IPS DF 19.7 (cell line): ENCODE measurements around the gene NLN.
"Not testable (repeated sequence)": the region's sequence is repeated elsewhere in the genome, so short reads cannot be mapped to it uniquely, and the experiment has no call there.

ENCODE experiments used
- DNase-seq: peaks from one replicate; pipeline ENCODE4 v3.0.0-alpha.2; 2013; ENCODE audit warnings: low read depth, low spot score

NLN gene

DNA sequence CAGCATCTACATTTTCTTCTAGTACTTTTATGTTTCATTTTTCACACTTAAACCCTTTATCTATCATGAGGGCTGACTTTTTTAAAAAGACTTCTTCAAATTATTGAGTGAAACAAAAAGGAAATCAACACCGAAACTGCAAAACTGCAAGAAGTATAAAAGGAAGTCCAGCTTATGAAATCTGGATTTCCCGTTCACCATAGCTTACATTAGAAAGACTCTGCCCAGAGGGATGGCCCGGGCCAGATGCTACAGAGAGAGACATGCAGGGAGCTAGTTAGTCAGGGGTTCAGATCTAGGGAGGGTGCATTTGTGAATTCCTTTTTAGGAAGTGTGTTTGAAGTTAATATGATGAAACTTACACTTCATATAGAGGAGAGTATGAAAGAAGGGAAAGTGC lies 10.0 kb downstream of the NLN start:
- not testable (repeated sequence) for DNase-seq

DNA sequence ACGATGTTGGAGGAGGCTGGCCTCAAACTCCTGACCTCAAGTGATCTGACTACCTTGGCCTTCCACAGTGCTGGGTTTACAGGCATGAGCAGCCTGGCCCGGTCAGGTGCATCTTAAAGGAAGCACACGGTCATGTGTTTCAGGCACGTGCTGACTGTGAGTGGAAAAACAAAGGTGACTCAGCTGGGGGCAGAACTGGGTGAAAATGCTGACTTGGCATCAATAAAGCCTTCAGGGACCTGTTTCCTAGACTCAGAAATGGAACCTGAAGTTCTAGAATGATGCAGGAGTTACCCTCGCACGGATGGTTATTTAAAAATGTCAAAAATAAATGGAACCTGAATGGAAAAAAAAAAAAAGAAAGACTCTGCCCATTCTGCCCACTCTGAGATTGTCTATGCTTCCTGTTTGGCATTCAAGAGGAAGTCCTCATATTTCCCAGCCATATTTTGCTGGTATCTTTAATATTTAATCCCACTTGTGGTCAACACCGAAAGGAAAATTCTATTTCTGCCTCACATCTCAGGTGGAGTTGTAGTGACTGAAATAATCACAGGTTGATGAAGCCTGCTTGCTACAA lies 12.3 kb downstream of the NLN start:
- DNase-seq = not testable (repeated sequence)

DNA sequence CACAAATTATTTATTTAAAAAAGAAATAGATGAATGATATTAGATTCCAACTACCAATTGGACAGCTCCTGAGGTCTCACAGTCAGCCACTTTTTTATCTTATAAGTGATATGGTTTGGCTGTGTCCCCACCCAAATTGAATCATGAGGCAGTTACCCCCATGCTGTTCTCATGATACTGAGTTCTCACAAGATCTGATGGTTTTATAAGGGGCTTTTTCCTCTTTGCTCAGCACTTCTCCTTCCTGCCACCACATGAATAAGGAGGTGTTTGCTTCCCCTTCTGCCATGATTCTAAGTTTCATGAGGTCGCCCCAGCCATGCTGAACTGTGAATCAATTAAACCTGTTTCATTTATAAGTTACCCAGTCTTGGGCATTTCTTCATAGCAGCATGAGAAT lies 12.9 kb downstream of the NLN start:
- no peak for DNase-seq

DNA sequence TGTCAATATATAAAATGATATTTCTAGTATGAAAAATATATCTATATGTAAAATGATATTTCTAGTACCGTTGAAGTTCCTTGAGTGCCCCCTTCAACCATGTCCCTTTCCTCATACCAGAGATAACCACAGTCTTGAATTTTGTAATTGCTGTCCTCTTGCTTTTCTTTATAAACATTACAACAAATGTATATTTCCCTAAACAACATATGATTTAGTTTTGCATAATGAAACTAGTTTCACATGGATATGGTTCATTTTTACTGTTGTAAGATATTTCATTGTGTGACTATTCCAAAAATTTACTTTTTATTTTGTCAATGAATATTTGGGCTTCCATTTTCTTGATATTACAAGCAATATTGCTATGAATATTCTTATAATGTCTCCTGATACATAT lies 14.0 kb downstream of the NLN start:
- no peak for DNase-seq

DNA sequence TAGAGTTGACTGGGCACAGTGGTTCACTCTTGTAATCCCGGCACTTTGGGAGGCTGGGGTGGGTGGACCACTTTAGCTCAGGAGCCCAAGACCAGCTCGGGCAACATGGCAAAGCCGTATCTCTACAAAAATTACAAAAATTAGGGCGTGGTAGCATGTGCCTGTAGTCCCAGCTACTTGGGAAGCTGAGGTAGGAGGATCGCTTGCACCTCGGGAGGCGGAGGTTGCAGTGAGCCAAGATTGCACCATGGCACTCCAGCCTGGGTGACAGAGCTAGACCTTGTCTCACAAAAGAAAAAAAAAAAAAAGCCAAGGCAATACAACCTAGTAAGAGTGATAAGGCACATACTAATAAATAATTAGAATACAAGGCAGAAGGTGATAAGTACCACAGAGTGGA lies 15.8 kb downstream of the NLN start:
- no peak for DNase-seq

DNA sequence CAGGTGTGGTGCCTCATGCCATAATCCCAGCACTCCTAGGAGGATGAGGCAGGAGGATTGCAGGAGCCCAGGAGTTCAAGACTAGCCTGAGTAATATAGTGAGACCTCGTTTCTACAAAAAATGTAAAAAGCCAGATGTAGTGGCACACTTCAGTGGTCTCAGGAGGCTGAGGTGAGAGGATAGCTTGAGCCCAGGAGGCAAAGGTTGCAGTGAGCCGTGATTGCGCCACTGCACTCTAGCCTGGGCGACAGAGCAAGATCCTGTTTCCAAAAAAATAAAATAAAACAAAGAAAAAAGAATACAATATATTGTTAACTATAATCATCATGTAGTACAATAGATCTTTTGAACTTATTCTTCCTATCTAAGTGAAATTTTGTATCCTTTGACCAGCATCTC lies 16.3 kb downstream of the NLN start:
- no peak for DNase-seq

DNA sequence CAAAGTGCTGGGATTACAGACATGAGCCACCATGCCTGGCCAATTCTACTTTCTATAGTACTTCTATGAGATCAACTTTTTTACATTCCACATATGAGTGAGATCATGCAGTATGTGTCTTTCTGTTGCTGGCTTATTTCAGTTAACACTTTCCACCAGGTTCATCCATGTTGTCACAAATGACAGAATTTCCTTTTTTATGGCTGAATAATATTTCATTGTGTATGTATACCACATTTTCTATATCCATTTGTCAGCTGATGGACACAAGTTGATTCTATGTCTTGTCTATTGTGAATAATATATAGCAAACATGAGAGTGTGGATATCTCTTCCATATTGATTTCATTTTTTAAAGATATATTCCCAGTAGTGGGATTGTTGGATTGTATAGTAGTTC lies 17.2 kb downstream of the NLN start:
- no peak for DNase-seq

DNA sequence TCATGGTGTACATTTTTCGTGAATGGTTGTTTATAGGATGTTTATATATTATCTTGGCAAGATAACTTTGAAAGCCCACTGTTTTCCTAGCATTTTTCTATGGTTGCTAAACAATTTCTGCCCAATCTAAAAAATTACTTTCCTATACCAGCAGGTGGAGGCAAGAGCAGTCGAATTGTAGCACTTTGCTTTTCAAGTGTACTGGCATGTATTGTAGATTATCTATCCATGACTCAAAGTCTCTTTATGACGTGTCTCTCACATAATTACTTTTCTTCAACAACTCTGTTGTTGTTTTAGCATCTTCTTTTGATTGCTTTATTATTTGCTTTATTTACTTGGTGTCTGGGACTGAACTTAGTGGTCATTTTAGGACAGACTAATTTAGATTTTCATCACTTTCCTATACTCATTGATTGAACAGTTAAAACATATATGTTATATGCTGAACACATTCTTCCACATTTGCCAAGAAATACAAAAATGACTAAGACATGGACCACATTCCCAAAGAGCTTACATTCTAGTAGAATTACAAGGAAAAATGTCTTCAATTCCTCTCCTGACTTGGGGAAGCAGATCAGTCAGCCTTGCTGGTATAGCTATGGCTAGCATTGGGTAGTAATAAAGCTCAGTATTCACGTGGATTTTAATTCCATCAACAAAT lies 20.7 kb downstream of the NLN start:
- DNase-seq = no peak

DNA sequence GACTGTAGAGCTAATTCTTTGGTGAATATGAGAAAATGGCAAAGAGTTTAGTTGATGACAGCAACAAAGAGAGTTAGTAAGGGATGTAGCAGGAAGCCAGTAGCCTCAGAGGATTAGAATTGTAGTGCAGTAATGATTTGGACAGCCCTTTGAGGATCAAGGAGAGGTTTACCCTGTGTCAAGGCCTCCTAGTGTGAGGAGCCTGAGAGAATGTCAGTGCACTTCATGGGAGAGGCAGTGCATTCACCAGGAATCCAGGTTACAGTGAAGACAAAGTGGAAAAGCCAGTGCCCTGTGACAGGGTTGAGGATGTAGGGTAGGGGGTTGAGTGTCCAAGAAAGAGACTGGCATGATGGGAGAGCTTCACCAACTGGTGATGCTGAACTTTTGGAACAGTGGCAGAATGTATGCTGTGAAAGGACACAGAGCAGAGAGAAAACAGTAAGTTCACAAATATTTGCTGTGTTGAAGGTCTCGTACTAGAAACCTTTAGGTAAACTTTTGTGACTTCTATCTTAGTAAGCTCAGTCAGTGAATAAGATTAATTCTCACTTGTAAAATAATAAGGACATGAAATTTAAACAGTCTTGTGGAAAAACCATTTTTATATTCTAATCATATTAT lies 27.3 kb downstream of the NLN start:
- DNase-seq = no peak

DNA sequence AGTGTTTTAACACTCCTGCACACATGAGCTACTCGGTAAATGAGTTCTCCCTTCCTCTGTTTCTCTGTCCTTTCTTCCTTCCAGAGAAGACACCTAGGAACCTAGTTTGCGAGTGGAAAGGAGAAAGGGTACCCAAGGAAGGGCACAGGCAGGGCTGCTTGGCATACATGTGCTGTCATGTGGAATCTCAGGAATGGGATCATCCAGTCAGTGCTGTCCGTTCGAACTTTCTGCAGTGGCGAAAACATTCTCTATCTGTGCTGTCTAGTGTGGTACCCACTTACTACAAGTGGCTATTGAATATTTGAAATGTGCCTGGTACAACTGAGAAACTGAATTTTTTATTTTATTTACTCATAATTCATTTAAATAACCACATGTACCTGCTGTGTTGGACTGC lies 28.0 kb downstream of the NLN start:
- DNase-seq = no peak

DNA sequence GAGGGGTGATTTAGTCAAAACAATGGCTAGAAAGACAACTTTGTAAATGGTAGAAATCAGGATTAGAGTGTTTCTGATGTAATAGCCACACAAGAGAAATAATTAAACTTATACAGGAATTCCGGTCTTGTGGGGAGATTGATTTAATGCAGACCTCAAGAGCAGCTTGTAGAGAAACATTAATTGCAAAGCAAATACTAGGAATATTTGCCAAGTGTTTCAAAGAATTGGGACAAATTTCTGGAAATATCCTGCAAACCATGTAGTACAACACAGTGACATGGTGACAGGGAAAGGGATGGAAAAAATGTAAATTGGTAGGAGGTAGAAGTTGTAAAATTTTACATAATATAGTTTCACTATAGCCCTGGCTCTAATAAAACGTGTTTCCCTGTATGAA lies 28.9 kb downstream of the NLN start:
- no peak for DNase-seq

DNA sequence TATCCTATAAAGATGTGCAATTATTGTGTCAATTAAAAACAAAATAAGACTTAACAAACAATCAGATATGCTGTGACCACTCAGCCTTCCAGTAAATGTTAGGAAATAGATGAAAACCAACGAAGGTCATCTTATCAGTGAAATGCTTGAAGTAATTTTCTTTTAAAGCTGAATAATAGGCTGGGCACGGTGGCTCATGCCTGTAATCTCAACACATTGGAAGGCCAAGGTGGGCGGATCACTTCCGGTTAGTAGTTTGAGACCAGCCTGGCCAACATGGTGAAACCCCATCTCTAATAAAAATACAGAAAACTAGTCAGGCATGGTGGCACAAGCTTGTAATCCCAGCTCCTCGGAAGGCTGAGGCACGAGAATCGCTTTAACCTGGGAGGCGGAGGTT lies 31.2 kb downstream of the NLN start:
- no peak for DNase-seq

DNA sequence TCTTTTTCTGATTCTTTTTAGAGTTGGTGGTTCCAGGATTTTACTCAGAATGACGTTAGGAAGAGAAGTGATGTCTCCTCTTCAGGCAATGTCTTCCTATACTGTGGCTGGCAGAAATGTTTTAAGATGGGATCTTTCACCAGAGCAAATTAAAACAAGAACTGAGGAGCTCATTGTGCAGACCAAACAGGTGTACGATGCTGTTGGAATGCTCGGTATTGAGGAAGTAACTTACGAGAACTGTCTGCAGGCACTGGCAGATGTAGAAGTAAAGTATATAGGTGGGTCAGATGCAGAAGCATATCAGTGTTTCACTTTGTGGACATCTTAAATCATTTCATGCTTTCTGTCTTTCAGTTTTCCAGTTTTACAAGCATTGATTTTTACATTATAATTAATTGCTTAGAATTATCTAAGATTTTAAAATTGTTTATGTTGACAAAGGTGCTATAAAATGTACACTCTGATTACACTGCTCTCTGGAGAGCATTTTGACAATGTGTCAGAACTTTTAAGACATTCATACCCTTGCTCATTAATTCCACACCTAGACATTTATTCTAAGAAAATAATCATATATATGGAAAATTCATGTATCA lies 36.6 kb downstream of the NLN start:
- DNase-seq = no peak

DNA sequence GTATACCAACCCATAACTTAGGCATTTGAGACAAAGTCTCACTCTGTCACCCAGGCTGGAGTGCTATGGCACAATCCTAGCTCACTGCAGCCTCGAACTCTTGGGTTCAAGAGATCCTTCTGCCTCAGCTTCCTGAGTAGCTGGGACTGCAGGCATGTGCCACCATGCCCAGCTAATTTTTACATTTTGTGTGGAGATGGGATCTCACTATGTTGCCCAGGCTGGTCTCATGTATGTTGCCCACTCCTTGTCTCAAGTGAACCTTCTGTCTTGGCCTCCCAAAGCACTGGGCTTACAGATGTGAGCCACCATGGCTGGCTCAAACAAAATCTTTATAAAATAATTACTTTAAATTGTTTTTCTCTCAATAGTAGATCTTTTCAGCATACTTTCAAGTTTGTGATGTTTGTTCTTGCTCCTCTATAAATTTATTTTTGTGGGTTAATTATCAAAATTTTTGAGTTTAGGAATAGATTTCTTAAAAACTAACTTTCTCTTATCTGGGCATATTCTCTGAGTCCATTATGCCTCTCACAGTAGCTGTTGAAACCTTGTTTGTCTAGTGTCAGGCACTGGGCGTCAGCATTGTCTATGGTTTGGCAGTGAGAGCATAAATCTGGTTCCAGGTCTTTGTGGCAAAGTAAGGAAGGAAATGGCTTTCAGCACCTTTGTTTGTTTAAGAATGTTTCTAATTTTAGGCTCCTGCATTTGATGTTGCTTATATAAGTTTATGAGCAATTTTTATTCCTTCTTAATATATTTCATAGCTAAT lies 38.7 kb downstream of the NLN start:
- DNase-seq = no peak

DNA sequence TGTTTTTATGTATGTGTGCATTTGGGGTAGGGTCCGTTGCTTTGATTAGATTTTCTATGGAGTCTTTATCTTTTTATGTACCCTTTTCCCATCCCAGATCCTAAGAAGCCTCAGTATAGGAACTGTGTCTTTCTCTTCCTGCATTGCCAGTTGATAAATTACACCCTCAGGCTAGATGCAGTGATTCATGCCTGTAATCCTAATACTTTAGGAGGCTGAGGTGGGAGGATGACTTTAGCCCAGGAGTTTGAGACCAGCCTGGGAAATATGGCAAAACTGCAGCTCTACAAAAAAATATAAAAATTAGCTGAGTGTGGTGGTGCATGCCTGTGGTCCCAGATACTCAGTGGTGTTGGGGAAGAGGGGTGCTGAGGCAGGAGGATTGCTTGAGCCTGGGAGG lies 40.2 kb downstream of the NLN start:
- no peak for DNase-seq

DNA sequence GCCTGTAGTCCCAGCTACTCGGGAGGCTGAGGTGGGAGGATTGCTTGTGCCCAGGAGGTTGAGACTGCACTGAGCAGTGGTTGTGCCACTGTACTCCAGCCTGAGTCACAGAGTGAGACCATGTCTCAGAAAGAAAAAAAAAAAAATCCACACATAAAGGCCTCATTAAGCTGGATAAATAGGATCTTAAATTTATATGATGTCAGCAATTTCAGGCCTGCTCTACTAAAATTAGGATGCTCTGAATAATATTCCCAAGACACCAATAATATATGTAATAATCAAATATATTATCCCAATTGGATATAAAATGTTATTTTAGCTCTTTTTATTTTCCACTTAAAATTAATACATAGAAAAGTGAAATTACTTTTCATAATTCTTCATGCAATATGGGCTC lies 43.6 kb downstream of the NLN start:
- no peak for DNase-seq

DNA sequence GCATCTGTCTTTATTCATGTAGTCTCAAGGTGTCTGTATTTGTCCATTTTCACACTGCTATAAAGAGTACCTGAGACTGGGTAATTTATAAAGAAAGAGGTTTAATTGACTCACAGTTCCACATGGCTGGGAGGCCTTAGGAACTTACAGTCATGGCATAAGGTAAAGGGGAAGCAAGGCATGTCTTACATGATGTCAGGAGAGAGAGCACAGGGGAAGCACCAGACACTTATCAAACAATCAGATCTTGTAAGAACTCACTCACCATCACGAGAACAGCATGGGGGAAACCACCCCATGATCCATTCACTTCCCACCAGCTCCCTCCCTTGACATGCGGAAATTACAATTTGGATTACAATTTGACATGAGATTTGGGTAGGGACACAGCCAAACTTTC lies 44.2 kb downstream of the NLN start:
- DNase-seq = no peak

DNA sequence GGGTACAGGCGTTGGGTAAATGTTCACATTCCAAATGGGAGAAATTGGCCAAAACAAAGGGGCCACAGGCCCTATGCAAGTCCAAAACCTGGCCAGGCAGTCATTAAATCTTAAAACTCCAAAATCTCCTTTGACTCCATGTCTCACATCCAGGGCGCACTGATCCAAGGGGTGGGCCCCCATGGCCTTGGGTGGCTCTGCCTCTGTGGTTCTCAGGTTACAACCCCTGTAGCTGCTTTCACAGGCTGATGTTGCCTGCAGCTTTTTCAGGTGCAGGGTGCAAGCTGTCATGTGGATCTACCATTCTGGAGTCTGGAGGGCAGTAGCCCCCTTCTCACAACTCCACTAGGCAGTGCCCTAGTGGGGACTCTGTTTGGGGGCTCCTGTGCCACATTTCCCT lies 44.8 kb downstream of the NLN start:
- DNase-seq = no peak

DNA sequence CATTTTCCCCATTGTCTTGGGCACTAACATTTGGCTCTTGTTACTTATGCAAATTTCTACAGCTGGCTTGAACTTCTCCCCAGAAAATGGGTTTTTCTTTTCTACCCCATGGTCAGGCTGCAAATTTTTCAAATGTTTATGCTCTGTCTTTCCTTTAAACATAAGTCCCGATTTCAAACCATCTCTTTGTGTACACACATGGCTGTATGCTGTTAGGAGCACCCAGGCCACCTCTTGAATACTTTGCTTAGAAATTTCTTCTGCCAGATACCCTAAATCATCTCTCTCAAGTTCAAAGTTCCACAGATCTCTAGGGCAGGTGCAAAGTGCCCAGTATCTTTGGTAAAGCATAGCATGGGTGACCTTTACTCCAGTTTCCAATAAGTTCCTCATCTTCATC lies 45.6 kb downstream of the NLN start:
- no peak for DNase-seq

DNA sequence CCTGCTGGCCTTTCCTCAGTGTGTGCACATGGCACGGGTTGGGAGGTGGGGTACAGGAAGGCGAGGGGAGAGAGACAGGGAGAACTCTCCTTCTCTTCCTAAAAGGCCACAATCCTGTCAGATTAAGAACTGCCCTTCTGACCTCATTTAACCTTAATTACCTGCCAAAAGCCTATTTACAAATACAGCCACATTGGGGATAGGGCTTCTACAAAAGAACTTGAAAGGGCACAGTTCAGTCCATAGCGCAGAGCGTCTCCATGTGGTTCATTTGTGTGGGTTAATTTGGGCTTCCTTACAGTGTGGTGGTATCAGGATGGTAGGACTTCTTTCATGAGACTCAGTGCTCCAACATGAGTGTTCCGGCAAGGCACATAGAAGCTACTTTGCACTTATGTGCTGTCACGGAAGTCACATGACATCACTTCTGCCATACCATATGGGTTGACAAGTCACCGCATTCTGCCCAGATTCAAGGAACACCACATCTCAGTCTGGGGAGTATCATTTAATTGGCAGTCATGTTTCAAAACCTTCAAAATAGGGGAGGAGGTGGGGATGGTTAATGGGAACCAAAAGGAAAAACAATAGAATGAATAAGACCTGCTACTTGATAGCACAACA lies 46.8 kb downstream of the NLN start:
- no peak for DNase-seq

DNA sequence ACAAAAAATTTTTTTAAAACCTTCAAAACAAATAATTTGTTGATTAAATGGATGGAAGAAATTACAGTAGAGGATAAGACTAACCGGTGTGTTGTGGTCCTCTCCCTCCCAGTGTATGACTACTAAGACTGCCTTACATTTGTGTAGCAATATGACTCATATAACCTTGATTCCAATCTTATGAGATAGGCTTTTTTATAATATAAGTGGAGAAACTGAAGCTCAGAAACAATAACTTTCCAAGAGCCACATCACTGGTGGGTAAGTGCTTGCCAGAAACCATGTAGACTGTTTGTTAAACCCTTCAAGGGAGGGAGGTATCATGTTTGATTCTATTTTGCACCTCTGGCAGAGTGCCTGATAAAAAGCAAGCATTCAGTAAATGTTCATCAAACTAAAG lies 47.5 kb downstream of the NLN start:
- no peak for DNase-seq

DNA sequence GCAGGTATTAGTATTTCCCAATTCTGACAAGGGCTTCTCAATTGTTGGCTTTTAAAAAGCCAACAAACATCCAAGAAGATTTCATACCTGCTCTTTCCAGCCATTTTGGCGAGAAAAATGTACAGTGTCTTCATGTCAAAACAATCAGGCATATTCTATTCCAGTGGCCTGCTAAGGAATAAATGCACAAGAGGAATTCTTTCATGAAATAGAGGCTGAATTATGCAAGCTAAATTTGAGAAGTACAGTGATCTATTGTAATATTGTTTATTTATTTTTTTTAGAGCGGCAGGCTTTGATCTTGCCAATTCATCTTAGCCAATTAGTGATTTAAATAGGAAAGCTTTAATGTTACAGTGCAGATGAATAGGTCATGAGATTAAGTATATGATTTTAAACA lies 49.3 kb downstream of the NLN start:
- DNase-seq = no peak
